Left ventricle myocardium inferior (tissue), 1 donor: ENCODE measurements around the gene NOM1. TPM values are rescaled to one million over a fixed set of nuclear protein-coding genes. Genes with fewer than 3 reads are reported as not detected.
"Not testable (repeated sequence)": the region's sequence is repeated elsewhere in the genome, so short reads cannot be mapped to it uniquely, and the experiment has no call there.

ENCODE experiments used
- DNase-seq: peaks from one replicate; pipeline ENCODE4 v3.0.0-alpha.2; 2020
- H3K27ac ChIP-seq: fragments of 200-600 bp; replicated peaks from 2 replicates; pipeline ENCODE4 v1.8.0; 2021
- H3K27me3 ChIP-seq: fragments of 200-600 bp; 2 replicates; pipeline ENCODE4 v1.8.0; 2021; ENCODE audit warnings: low read depth
- H3K36me3 ChIP-seq: fragments of 200-600 bp; 2 replicates; pipeline ENCODE4 v1.8.0; 2021
- H3K4me1 ChIP-seq: fragments of 200-600 bp; 2 replicates; pipeline ENCODE4 v1.8.0; 2021
- H3K4me3 ChIP-seq: fragments of 200-600 bp; 2 replicates; pipeline ENCODE4 v1.8.0; 2021; ENCODE audit warnings: mild to moderate bottlenecking, moderate library complexity
- H3K9me3 ChIP-seq: fragments of 200-600 bp; replicated peaks from 2 replicates; pipeline ENCODE4 v1.8.0; 2021
- CTCF ChIP-seq: fragments of 200-600 bp; IDR thresholded peaks from 2 replicates; pipeline ENCODE4 v1.8.0; 2021; ENCODE audit warnings: antibody characterized with exemption, mild to moderate bottlenecking, borderline replicate concordance
- intact Hi-C: fragments of 100-400 bp; cut with micrococcal nuclease; formaldehyde crosslinking; loops from one replicate; pipeline ENCODE4 v1.11.0; 2022
- long read RNA-seq: library from polyadenylated mRNA; unstranded; transcript quantifications from one replicate; pipeline ENCODE4 v2.0.0, GENCODE V29; 2021
- total RNA-seq: library from RNA; stranded (reverse); fragmentation: NEBNext Ultra II Directional; extraction: Animal tissue kit (Norgen Biotek cat#: 25700); gene quantifications from one replicate; pipeline ENCODE4 v1.2.1, GENCODE V29; 2021
- donor health status: DM: no; HTN: yes; CAD: no; lungs with severe emphysema.

NOM1 gene
- 10.5 TPM for total RNA-seq
- long read RNA-seq, full-length matches to known transcripts, result 4 of 4 reads
- long read RNA-seq, partial matches to known transcripts, result 0 of 4 reads
- long read RNA-seq, other reads (novel, unspliced or antisense), result 0 of 4 reads

- peaks cover 21% of the 10 kb centered on the region for H3K27me3 ChIP-seq
- H3K4me1 ChIP-seq, result peaks cover 34% of the 10 kb centered on the region
- H3K36me3 ChIP-seq, result peaks cover 25% of the 10 kb centered on the region
- intact Hi-C loops, result no loop called here
- DNase-seq, result peak; percentile 92
- peak within 1 kb of the TSS; percentile 60 for H3K27ac ChIP-seq
- peak within 1 kb of the TSS; percentile 89 for H3K4me3 ChIP-seq
- TF ChIP-seq CTCF, result peak; percentile 87
- H3K9me3 ChIP-seq, result no peaks in the 10 kb centered on the region
Observed at GRCh38 chr7:156949541-156950380, at the start of gene NOM1. TSS of gene NOM1 (plus strand) at chr7:156949712. CDS start at chr7:156949738, 26 bp downstream.

GRCh38 chr7:156900093-156900492 is 49.4 kb upstream of the NOM1 start:
- H3K27ac ChIP-seq, intact Hi-C loops, H3K27me3 ChIP-seq, H3K9me3 ChIP-seq, DNase-seq, H3K36me3 ChIP-seq, H3K4me3 ChIP-seq: not testable (repeated sequence)
- peaks cover 12% of the 10 kb centered on the region for H3K4me1 ChIP-seq

- H3K4me1 ChIP-seq, result peaks cover 21% of the 10 kb centered on the region
- H3K27me3 ChIP-seq, result no peaks in the 10 kb centered on the region
- no peaks in the 10 kb centered on the region for H3K9me3 ChIP-seq
- intact Hi-C loops, result no loop called here
- no peaks in the 10 kb centered on the region for H3K36me3 ChIP-seq
- DNase-seq, result peak; percentile 47
- H3K27ac ChIP-seq, result peak overlapping the region; percentile 81
- no peak overlapping the region for H3K4me3 ChIP-seq
- no peak for TF ChIP-seq CTCF
Observed at GRCh38 chr7:156903232-156903909, 46.1 kb upstream of the NOM1 start.

DNA sequence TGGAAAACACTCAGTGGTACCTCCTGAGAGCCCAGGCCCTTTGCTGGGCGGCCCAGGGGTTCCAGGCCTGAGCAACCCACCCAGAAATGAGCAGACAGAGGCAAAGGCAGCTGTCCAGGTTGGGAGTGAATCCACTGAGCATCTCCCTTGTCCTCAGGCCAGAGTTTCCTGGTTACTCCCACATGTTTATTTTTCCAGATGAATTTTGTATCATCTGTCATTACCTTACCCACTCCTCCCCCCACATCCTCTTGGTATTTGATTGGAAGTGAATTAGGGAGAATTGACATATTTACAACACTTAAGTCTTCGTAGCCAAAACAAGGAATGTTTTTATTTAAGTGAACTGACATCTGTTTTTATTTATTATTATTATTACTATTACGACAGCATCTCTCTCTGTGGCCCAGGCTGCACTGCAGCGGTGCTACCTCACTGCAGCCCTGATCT is 43.3 kb upstream of the NOM1 start:
- no peaks in the 10 kb centered on the region for H3K36me3 ChIP-seq
- no peak for TF ChIP-seq CTCF
- peak overlapping the region; percentile 44 for H3K27ac ChIP-seq
- no peak for DNase-seq
- H3K4me3 ChIP-seq, result no peak overlapping the region
- intact Hi-C loops, result no loop called here
- H3K4me1 ChIP-seq, result peaks cover 29% of the 10 kb centered on the region
- no peaks in the 10 kb centered on the region for H3K9me3 ChIP-seq
- H3K27me3 ChIP-seq, result no peaks in the 10 kb centered on the region

- no peak for DNase-seq
- intact Hi-C loops, result no loop called here
- Histone ChIP-seq H3K27me3 (no peaks in the 10 kb centered on the region), H3K4me1 (peaks cover 29% of the 10 kb centered on the region), H3K27ac (no peak overlapping the region), H3K36me3 (no peaks in the 10 kb centered on the region), H3K4me3 (no peak overlapping the region), H3K9me3 (no peaks in the 10 kb centered on the region)
- TF ChIP-seq CTCF, result no peak
Observed at GRCh38 chr7:156907656-156908055, 41.9 kb upstream of the NOM1 start.

- H3K9me3 ChIP-seq, H3K4me3 ChIP-seq, intact Hi-C loops, H3K27me3 ChIP-seq, H3K36me3 ChIP-seq, DNase-seq, H3K27ac ChIP-seq: not testable (repeated sequence)
- peaks cover 23% of the 10 kb centered on the region for H3K4me1 ChIP-seq
Observed at GRCh38 chr7:156909574-156910252, 39.8 kb upstream of the NOM1 start.
